KMS-11 (cell line): Measurements from ENCODE around the gene ANO10.

Experiments used
- H2AFZ ChIP-seq: fragments of 200-600 bp; sonication (generic); 2 replicates; pipeline ENCODE4 v1.6.1; 2016; ENCODE audit warnings: antibody characterized with exemption, mixed run types, low read depth
- H3K27ac ChIP-seq: fragments of 200-600 bp; sonication (generic); 2 replicates; pipeline ENCODE4 v1.6.1; 2016; ENCODE audit warnings: mild to moderate bottlenecking, mixed run types
- H3K27me3 ChIP-seq: fragments of 200-600 bp; sonication (generic); 2 replicates; pipeline ENCODE4 v1.6.1; 2017; ENCODE audit warnings: mild to moderate bottlenecking, low read depth, mixed run types, moderate library complexity; ENCODE audit not compliant: insufficient read depth
- H3K36me3 ChIP-seq: fragments of 200-600 bp; sonication (generic); 2 replicates; pipeline ENCODE4 v1.6.1; 2017; ENCODE audit warnings: mild to moderate bottlenecking, mixed run types; ENCODE audit not compliant: insufficient read depth
- H3K4me1 ChIP-seq: fragments of 200-600 bp; sonication (generic); 2 replicates; pipeline ENCODE4 v1.6.1; 2016; ENCODE audit warnings: mild to moderate bottlenecking, low read depth, mixed run types; ENCODE audit not compliant: poor library complexity, severe bottlenecking
- H3K4me2 ChIP-seq: fragments of 200-600 bp; sonication (generic); 2 replicates; pipeline ENCODE4 v1.7.0; 2016; ENCODE audit warnings: mild to moderate bottlenecking, mixed run types
- H3K4me3 ChIP-seq: fragments of 200-600 bp; sonication (generic); IDR thresholded peaks from 2 replicates; pipeline ENCODE4 v1.6.1; 2017; ENCODE audit warnings: low read depth, low read length, mixed read lengths; ENCODE audit not compliant: insufficient read depth
- H3K79me2 ChIP-seq: fragments of 200-600 bp; sonication (generic); 2 replicates; pipeline ENCODE4 v1.6.1; 2016; ENCODE audit warnings: low read depth, mixed run types; ENCODE audit not compliant: insufficient read depth
- H3K9ac ChIP-seq: fragments of 200-600 bp; sonication (generic); 2 replicates; pipeline ENCODE4 v1.6.1; 2016; ENCODE audit warnings: mild to moderate bottlenecking, mixed run types
- H4K20me1 ChIP-seq: fragments of 200-600 bp; sonication (generic); 2 replicates; pipeline ENCODE4 v1.6.1; 2016; ENCODE audit warnings: mild to moderate bottlenecking, mixed run types; ENCODE audit not compliant: insufficient read depth
- CTCF ChIP-seq: fragments of 200-600 bp; sonication (generic); conservative IDR thresholded peaks from 2 replicates; pipeline ENCODE4 v1.6.1; 2017; ENCODE audit warnings: low read depth, mild to moderate bottlenecking, antibody characterized with exemption, low read length, moderate library complexity, mixed read lengths

ANO10 gene

GRCh38 chr3:43399034-43399433 lies 222.8 kb downstream of the ANO10 start:
- Histone ChIP-seq H2AFZ (no peak overlapping the region), H3K79me2 (no peaks in the 10 kb centered on the region), H4K20me1 (no peaks in the 10 kb centered on the region), H3K9ac (no peak overlapping the region), H3K4me1 (no peaks in the 10 kb centered on the region), H3K4me2 (no peak overlapping the region), H3K36me3 (no peaks in the 10 kb centered on the region), H3K27ac (no peak overlapping the region), H3K27me3 (no peaks in the 10 kb centered on the region), H3K4me3 (no peak overlapping the region)
- TF ChIP-seq CTCF = no peak

- no peaks in the 10 kb centered on the region for H3K36me3 ChIP-seq
Measured at GRCh38 chr3:43394041-43394554, 227.7 kb downstream of the ANO10 start.

GRCh38 chr3:43391621-43392020 lies 230.2 kb downstream of the ANO10 start:
- H3K4me1 ChIP-seq = no peaks in the 10 kb centered on the region
- H3K79me2 ChIP-seq = no peaks in the 10 kb centered on the region
- H3K9ac ChIP-seq = no peak overlapping the region
- no peak overlapping the region for H2AFZ ChIP-seq
- H3K4me2 ChIP-seq = no peak overlapping the region
- no peaks in the 10 kb centered on the region for H4K20me1 ChIP-seq
- H3K36me3 ChIP-seq = no peaks in the 10 kb centered on the region
- no peak overlapping the region for H3K4me3 ChIP-seq
- no peak overlapping the region for H3K27ac ChIP-seq
- no peak for TF ChIP-seq CTCF
- no peaks in the 10 kb centered on the region for H3K27me3 ChIP-seq

More at GRCh38 chr3:43394041-43394554, 227.7 kb downstream of the ANO10 start:
- Histone ChIP-seq H3K27ac (no peak overlapping the region), H3K4me2 (no peak overlapping the region), H3K4me1 (no peaks in the 10 kb centered on the region), H3K27me3 (no peaks in the 10 kb centered on the region), H3K79me2 (no peaks in the 10 kb centered on the region), H4K20me1 (no peaks in the 10 kb centered on the region), H3K4me3 (no peak overlapping the region), H3K9ac (no peak overlapping the region), H2AFZ (no peak overlapping the region)
- no peak for TF ChIP-seq CTCF

GRCh38 chr3:43390255-43390588 lies 231.6 kb downstream of the ANO10 start:
- Histone ChIP-seq H3K27me3 (no peaks in the 10 kb centered on the region), H3K9ac (no peak overlapping the region), H3K4me2 (no peak overlapping the region), H3K27ac (no peak overlapping the region), H3K4me3 (no peak overlapping the region), H2AFZ (no peak overlapping the region), H3K36me3 (no peaks in the 10 kb centered on the region), H3K79me2 (no peaks in the 10 kb centered on the region), H4K20me1 (no peaks in the 10 kb centered on the region), H3K4me1 (no peaks in the 10 kb centered on the region)
- TF ChIP-seq CTCF = no peak
